ENCODE results near the gene CDH24.

The CDH24 gene

GRCh38 chr14:23060536-23061260, 3.4 kb upstream of the CDH24 start:
- Histone ChIP-seq H3K27me3 (ENCODE audit: control insufficient read depth, insufficient read depth, low read length) (no peaks in the 10 kb centered on the region), H2AFZ (no peak overlapping the region), H3K79me2 (peaks cover 2% of the 10 kb centered on the region), H3K9me3 (ENCODE audit: control insufficient read depth, low read length) (no peaks in the 10 kb centered on the region), H3K4me3 (ENCODE audit: low read depth, low read length) (no peak overlapping the region), H3K9ac (no peak overlapping the region), H3K27ac (no peak overlapping the region), H3K4me2 (ENCODE audit: low read length) (no peak overlapping the region), H3K36me3 (ENCODE audit: control insufficient read depth, insufficient read depth, low read length) (no peaks in the 10 kb centered on the region), H3K4me1 (peaks cover 19% of the 10 kb centered on the region)
- no peak for TF ChIP-seq CTCF (IDR thresholded peaks at IDR 0.05)

GRCh38 chr14:23058654-23059504, 1.6 kb upstream of the CDH24 start:
- Histone ChIP-seq H3K9ac (no peak overlapping the region), H3K9me3 (ENCODE audit: control insufficient read depth, low read length) (no peaks in the 10 kb centered on the region), H3K4me2 (ENCODE audit: low read length) (no peak overlapping the region), H3K4me3 (ENCODE audit: low read depth, low read length) (no peak overlapping the region), H3K27me3 (ENCODE audit: control insufficient read depth, insufficient read depth, low read length) (no peaks in the 10 kb centered on the region), H2AFZ (no peak overlapping the region), H3K36me3 (ENCODE audit: control insufficient read depth, insufficient read depth, low read length) (no peaks in the 10 kb centered on the region), H3K79me2 (no peaks in the 10 kb centered on the region), H3K4me1 (peaks cover 19% of the 10 kb centered on the region), H3K27ac (no peak overlapping the region)
- TF ChIP-seq CTCF (IDR thresholded peaks at IDR 0.05) = no peak

GRCh38 chr14:23057757-23058653, 685 bp upstream of the CDH24 start:
- Histone ChIP-seq H3K4me1 (peaks cover 19% of the 10 kb centered on the region), H3K4me3 (ENCODE audit: low read depth, low read length) (peak overlapping the region; percentile 64), H3K9ac (peak overlapping the region; percentile 46), H3K27ac (peak overlapping the region; percentile 61), H3K36me3 (ENCODE audit: control insufficient read depth, insufficient read depth, low read length) (no peaks in the 10 kb centered on the region), H2AFZ (peak overlapping the region; percentile 93), H3K27me3 (ENCODE audit: control insufficient read depth, insufficient read depth, low read length) (no peaks in the 10 kb centered on the region), H3K9me3 (ENCODE audit: control insufficient read depth, low read length) (no peaks in the 10 kb centered on the region), H3K79me2 (no peaks in the 10 kb centered on the region), H3K4me2 (ENCODE audit: low read length) (peak overlapping the region; percentile 98)
- TF ChIP-seq CTCF (IDR thresholded peaks at IDR 0.05) = peak; percentile 95

- H3K4me1 ChIP-seq = peaks cover 14% of the 10 kb centered on the region
- no peaks in the 10 kb centered on the region for H3K27me3 ChIP-seq (ENCODE audit: control insufficient read depth, insufficient read depth, low read length)
- H3K36me3 ChIP-seq (ENCODE audit: control insufficient read depth, insufficient read depth, low read length) = no peaks in the 10 kb centered on the region
- peak overlapping the region; percentile 83 for H3K4me2 ChIP-seq (ENCODE audit: low read length)
- TF ChIP-seq CTCF (IDR thresholded peaks at IDR 0.05) = peak; percentile 83
- no peaks in the 10 kb centered on the region for H3K9me3 ChIP-seq (ENCODE audit: control insufficient read depth, low read length)
- H3K79me2 ChIP-seq = no peaks in the 10 kb centered on the region
- no peak overlapping the region for H3K9ac ChIP-seq
- H2AFZ ChIP-seq = peak overlapping the region; percentile 89
- peak overlapping the region; percentile 17 for H3K27ac ChIP-seq
- peak overlapping the region; percentile 51 for H3K4me3 ChIP-seq (ENCODE audit: low read depth, low read length)
Observed at GRCh38 chr14:23056145-23056955, 970 bp downstream of the CDH24 start.
